Activated T-helper 1 cell treated with anti-CD3 and anti-CD28 coated beads, Interleukin-12 subunit alpha, Interleukin-12 subunit beta, Interleukin-2, Interleukin-4 antibody, amounts not matched to agents 30 ng/mL and 10 ng/mL and 1 ng/mL, durations not matched to agents 14 hours and 24 hours and 36 hours (primary cell): ENCODE results near the gene FBXL22. TPM values are rescaled to one million over a fixed set of nuclear protein-coding genes. Genes with fewer than 3 reads are reported as not detected.
A peak's percentile ranks its signal among the peaks of the same experiment; 100 is the strongest.

Experiments
- DNase-seq: peaks from one replicate; pipeline ENCODE4 v3.0.0; 2021; ENCODE audit warnings: low spot score
- H3K27ac Mint-ChIP-seq: one replicate; pipeline ENCODE4 v1.8.0; 2021; ENCODE audit warnings: mild to moderate bottlenecking, mixed read lengths
- H3K27me3 Mint-ChIP-seq: one replicate; pipeline ENCODE4 v1.8.0; 2022; ENCODE audit warnings: mild to moderate bottlenecking, moderate library complexity, mixed read lengths; ENCODE audit not compliant: insufficient read depth
- H3K36me3 Mint-ChIP-seq: one replicate; pipeline ENCODE4 v1.8.0; 2021; ENCODE audit warnings: low read depth, mixed read lengths
- H3K4me1 Mint-ChIP-seq: one replicate; pipeline ENCODE4 v1.8.0; 2021; ENCODE audit warnings: low read depth, mixed read lengths
- H3K4me3 Mint-ChIP-seq: one replicate; pipeline ENCODE4 v1.8.0; 2021; ENCODE audit warnings: mild to moderate bottlenecking, moderate library complexity, mixed read lengths
- H3K9me3 Mint-ChIP-seq: one replicate; pipeline ENCODE4 v1.8.0; 2021; ENCODE audit warnings: mixed read lengths
- intact Hi-C: fragments of 100-400 bp; cut with micrococcal nuclease; formaldehyde crosslinking; loops from one replicate; pipeline ENCODE4 v1.15.1; 2024
- total RNA-seq: library from RNA; stranded (reverse); gene quantifications from 2 replicates; pipeline ENCODE4 v1.2.3, GENCODE V29; 2022

Gene FBXL22
- total RNA-seq, 1 donor from 2014 or later = 0.88 TPM

DNA sequence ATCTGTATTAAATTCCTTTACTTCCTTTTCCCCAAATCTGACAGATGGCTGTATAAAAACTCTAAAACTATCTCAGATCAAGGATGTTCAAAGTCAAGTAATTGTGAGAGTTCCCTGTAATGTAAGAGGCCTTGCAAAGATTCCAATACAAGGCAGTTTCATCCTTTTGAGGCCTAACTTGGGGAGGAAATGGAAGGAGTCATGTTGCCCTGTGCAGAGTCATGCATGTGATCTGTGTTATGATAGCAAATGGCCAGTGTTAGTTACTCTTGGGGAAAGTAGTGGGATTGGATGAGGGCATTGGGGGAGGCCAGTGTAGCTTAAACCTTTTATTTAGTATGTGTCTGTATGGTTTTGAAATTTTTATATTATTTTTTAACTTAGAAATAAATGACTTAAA is 23.7 kb upstream of the FBXL22 start:
- no peaks in the 10 kb centered on the region for H3K9me3 Mint-ChIP-seq
- DNase-seq = no peak
- peaks cover 9% of the 10 kb centered on the region for H3K4me1 Mint-ChIP-seq
- H3K27me3 Mint-ChIP-seq = no peaks in the 10 kb centered on the region
- H3K27ac Mint-ChIP-seq = peak overlapping the region; percentile 35
- no peak overlapping the region for H3K4me3 Mint-ChIP-seq
- H3K36me3 Mint-ChIP-seq = peaks cover 30% of the 10 kb centered on the region
- intact Hi-C loops = no loop called here

DNA sequence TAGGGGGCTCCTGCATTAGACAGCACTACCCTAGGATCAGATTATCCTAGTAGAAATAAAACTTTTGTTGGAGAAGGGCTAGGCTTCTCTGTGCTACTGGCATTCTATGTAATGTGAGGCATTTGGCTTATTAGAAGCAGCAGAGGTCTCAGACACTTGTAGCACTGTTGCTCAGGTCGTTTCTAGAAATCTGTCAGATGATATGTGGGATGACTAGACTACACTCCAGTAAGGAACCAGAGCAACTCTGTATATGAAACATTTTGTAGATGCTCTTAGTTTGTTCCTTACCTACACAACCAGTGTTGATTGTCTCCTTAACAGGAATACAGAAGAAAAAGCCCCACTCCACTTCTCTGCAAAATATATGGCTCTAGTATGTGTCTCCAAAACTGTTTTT is 21.9 kb upstream of the FBXL22 start:
- Mint-ChIP-seq H3K36me3 (peaks cover 28% of the 10 kb centered on the region), H3K27ac (no peak overlapping the region), H3K4me3 (no peak overlapping the region), H3K9me3 (no peaks in the 10 kb centered on the region), H3K27me3 (no peaks in the 10 kb centered on the region), H3K4me1 (peaks cover 9% of the 10 kb centered on the region)
- intact Hi-C loops = no loop called here
- no peak for DNase-seq

DNA sequence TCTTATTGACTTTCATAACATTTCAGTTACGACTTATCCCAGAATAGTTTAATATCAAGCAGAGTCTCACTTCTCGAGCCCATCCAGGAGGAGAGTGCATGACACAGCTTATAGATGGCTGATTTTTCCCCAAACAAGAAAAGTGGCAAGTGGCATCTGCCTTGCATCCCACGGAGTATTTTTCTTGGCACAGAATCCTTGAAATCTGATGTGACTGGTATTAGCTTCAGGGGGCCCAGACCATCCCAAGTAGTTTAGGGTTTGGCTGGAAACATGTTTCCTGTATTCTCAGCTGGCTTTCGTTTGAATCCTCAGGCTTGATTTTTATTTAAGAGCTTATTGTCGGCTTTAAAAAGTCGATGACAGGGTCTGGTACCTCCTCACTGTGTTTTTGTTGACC is 20.7 kb upstream of the FBXL22 start:
- Mint-ChIP-seq H3K36me3 (peaks cover 26% of the 10 kb centered on the region), H3K27ac (no peak overlapping the region), H3K4me1 (peaks cover 9% of the 10 kb centered on the region), H3K27me3 (no peaks in the 10 kb centered on the region), H3K9me3 (no peaks in the 10 kb centered on the region), H3K4me3 (no peak overlapping the region)
- no peak for DNase-seq
- intact Hi-C loops = no loop called here

DNA sequence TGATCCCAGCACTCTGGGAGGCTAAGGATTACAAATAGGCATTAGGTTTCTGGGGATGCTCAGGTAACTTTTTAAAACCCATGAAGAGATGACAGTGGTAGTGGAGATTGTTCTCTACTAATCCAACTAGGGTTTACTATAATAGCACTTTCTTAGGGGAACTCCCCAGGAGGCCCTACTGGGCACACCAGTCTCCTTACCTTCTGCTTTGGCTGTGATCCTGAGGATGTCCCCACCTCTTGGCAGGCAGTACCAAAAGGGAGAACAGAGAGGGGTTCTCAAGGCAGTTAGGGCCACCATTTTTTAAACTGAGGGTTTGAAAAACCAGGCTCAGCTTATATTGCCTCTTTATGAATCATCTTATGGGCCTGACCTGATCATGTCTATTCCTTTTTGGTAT is 15.0 kb upstream of the FBXL22 start:
- intact Hi-C loops = no loop called here
- no peaks in the 10 kb centered on the region for H3K9me3 Mint-ChIP-seq
- no peaks in the 10 kb centered on the region for H3K27me3 Mint-ChIP-seq
- peaks cover 36% of the 10 kb centered on the region for H3K36me3 Mint-ChIP-seq
- no peak for DNase-seq
- no peak overlapping the region for H3K4me3 Mint-ChIP-seq
- H3K27ac Mint-ChIP-seq = peak overlapping the region; percentile 27
- H3K4me1 Mint-ChIP-seq = no peaks in the 10 kb centered on the region

DNA sequence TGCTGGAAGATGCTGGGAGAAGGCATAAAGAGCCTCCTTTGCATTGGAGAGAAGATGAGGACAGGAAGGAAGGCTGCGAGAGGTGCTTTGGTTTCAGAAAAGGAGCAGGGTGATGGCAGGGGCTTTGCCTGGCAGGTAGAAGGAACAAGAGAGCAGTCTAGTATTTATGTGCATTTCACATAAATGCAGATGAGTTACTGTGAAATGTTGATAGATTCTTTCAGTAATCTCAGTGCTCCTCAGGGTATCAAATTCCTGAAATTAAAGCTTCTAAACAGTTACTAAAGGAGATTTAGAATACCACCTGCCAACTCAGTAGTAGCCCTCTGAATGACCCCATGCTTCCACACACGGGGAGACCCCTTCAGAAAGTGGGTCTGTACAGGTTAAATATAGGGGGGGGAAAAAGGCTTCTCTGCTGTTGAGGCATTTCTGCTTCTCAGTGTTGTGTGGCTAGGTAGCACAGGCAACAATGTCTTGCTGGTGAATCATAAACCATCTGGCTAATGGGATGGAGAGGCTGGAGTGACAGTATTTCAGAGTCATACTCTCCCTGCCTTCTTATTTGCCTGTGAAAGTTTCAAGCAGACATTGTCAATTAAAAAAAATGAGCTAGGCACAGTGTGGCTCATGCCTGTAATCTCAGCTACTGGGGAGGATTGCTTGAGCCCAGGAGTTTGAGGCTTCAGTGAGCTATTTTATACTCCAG is 14.3 kb upstream of the FBXL22 start:
- no peaks in the 10 kb centered on the region for H3K9me3 Mint-ChIP-seq
- DNase-seq = no peak
- H3K36me3 Mint-ChIP-seq = peaks cover 36% of the 10 kb centered on the region
- intact Hi-C loops = no loop called here
- no peak overlapping the region for H3K4me3 Mint-ChIP-seq
- peak overlapping the region; percentile 27 for H3K27ac Mint-ChIP-seq
- no peaks in the 10 kb centered on the region for H3K4me1 Mint-ChIP-seq
- no peaks in the 10 kb centered on the region for H3K27me3 Mint-ChIP-seq

DNA sequence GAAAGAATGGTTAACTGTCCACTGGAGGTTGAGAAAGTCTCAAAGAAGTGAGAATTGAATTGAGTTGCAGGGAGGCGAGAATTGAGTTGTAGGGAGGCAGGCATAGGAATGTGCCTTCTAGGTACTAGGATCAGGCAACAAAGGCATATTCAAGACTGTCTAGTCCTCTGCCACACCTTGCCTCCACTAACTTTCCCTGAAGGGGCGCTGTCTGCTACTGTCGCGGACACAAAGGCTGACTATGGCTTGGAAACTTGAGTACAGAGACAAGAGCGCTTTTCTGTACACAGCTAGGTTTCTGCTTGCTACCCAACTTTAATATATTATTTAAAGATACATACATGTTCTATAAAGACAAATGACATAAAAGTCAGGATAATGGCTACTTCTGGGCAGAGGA is 10.4 kb upstream of the FBXL22 start:
- Mint-ChIP-seq H3K36me3 (peaks cover 55% of the 10 kb centered on the region), H3K27ac (no peak overlapping the region), H3K27me3 (no peaks in the 10 kb centered on the region), H3K4me3 (no peak overlapping the region), H3K4me1 (no peaks in the 10 kb centered on the region), H3K9me3 (no peaks in the 10 kb centered on the region)
- DNase-seq = no peak
- intact Hi-C loops = no loop called here

DNA sequence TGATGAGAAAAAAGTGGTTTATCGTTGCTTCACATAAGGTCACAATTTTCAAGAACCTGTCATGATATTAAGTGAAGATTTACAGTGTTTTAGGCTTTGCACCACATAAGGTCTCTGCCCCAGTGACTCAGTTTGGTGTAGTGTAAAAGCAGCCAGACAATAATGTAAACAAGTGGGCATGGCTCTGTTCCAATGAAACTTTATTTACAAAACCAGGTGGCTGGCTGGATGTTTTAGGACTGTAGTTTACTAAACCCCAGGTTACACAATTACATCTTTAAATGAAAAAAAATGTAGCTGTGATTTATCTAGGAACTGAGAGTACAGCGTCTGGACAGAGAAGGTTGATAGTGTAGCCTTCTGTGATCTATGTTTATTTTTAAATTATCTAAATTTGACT is 9.7 kb upstream of the FBXL22 start:
- H3K27me3 Mint-ChIP-seq = no peaks in the 10 kb centered on the region
- intact Hi-C loops = no loop called here
- DNase-seq = no peak
- H3K36me3 Mint-ChIP-seq = peaks cover 53% of the 10 kb centered on the region
- no peaks in the 10 kb centered on the region for H3K4me1 Mint-ChIP-seq
- no peak overlapping the region for H3K27ac Mint-ChIP-seq
- no peak overlapping the region for H3K4me3 Mint-ChIP-seq
- no peaks in the 10 kb centered on the region for H3K9me3 Mint-ChIP-seq

DNA sequence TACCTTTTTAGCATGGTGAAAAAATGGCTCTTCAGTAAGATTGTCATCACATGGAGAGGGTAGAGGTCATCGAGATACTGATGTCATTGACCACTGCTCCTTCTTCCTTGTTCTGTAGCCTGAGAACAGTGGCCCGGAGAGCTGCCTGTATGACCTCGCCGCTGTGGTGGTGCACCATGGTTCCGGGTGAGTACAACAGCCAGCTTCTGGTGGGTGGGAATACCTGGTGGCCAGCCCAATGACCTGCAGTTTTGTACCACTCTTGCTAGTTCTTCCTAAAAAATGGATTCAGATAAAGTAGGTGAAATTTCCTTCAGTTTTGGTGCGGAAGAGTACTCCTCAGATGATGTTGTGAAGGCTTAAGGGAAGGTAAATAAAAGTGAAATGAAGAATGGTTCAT is 8.4 kb upstream of the FBXL22 start:
- intact Hi-C loops = no loop called here
- peaks cover 59% of the 10 kb centered on the region for H3K36me3 Mint-ChIP-seq
- no peak overlapping the region for H3K4me3 Mint-ChIP-seq
- H3K4me1 Mint-ChIP-seq = peaks cover 13% of the 10 kb centered on the region
- no peak for DNase-seq
- H3K27me3 Mint-ChIP-seq = no peaks in the 10 kb centered on the region
- H3K27ac Mint-ChIP-seq = no peak overlapping the region
- H3K9me3 Mint-ChIP-seq = no peaks in the 10 kb centered on the region

DNA sequence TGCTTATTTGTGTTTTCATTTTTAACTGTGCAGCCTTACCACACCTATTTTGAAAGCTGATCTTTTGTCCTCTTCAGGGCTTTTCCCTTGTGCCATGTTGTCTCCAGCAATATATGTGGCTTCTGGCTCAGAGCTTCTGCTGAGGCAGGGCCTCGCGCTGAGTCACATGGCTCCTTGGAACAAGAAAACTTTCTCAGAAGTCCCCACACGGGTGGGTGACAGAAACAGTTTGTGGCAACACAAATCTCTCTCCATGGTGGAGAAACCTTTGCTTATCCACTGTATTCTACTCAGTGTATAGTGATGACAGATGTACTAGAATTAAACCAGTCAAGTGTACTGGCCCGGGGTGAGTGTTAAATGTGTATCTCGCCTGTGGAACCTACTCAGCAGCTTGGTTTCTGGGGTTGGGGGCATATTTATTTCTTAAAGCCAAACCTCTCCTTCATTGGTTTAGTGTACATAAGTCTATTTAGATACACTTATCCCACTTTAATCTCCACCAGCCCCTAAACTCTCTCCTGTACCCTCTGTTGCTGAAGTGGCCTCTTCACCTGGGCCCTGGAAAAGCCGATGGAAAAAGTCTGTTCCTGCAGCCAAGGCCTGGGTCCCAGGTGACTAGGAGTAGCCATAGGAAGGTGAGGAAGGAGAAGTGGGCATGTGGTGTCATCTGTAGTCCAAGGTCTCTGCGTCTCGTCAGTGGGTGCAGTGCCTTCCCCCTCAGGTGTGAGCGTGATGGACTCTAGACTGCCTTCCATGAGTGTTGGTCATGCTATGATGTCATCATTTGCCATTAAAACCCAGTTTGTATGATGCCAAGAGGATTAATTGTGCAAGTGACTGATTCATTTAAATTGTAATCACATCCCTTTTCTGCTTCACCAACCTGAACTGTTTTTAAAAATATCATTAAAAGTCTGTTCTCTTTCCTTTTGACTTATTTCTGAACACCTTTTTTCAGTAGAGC is 3.2 kb upstream of the FBXL22 start:
- no peak for DNase-seq
- Mint-ChIP-seq H3K9me3 (no peaks in the 10 kb centered on the region), H3K27me3 (no peaks in the 10 kb centered on the region), H3K27ac (peak overlapping the region; percentile 67), H3K4me3 (no peak overlapping the region), H3K4me1 (peaks cover 47% of the 10 kb centered on the region), H3K36me3 (peaks cover 43% of the 10 kb centered on the region)
- intact Hi-C loops = no loop called here

DNA sequence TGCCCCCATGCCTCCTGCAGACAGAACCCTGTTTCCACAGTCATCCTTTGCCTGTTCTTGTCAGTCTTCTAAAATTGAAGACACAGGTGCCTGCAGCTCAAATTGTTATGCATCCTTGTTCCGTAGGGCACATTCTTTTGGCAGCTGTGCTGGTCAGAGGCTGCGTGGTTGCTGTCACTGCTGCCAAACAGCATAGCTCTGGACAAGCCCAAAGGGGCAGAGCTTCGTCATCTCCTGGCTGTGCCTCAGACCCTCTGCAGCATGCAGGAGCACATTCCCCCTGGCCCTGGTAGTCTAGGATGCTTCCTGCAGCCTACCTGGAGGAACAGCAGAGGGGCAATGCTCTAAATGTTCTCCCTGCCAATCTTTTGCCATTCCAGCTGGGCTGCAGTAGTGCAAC is 2.1 kb upstream of the FBXL22 start:
- H3K27me3 Mint-ChIP-seq = no peaks in the 10 kb centered on the region
- H3K9me3 Mint-ChIP-seq = no peaks in the 10 kb centered on the region

DNA sequence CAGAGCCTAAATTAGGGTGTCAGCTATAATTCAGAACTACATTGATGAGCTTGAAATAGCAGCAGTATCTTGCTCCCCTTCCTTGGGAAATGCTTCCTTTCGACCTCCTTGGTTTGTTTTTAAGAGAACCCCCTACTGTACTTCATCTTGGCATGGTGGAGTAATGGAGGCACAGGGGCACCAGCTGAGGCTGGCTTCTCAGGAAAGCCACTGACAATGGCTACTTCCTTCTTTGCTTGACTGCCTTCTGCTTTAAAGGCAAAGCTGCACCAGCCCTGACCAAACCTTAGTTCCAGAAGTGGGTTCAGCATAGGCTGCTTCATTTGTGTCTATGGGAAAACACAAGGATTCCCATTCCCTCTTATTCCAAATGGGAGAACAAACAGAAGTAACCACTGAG is 1.5 kb upstream of the FBXL22 start:
- Mint-ChIP-seq H3K4me1 (peaks cover 57% of the 10 kb centered on the region), H3K4me3 (no peak overlapping the region), H3K9me3 (no peaks in the 10 kb centered on the region), H3K36me3 (peaks cover 36% of the 10 kb centered on the region), H3K27ac (no peak overlapping the region), H3K27me3 (no peaks in the 10 kb centered on the region)
- intact Hi-C loops = no loop called here
- DNase-seq = no peak

More for the DNA sequence above, 2.1 kb upstream of the FBXL22 start:
- no peak for DNase-seq
- peaks cover 56% of the 10 kb centered on the region for H3K4me1 Mint-ChIP-seq
- intact Hi-C loops = no loop called here
- H3K36me3 Mint-ChIP-seq = peaks cover 38% of the 10 kb centered on the region
- H3K4me3 Mint-ChIP-seq = no peak overlapping the region
- H3K27ac Mint-ChIP-seq = no peak overlapping the region

DNA sequence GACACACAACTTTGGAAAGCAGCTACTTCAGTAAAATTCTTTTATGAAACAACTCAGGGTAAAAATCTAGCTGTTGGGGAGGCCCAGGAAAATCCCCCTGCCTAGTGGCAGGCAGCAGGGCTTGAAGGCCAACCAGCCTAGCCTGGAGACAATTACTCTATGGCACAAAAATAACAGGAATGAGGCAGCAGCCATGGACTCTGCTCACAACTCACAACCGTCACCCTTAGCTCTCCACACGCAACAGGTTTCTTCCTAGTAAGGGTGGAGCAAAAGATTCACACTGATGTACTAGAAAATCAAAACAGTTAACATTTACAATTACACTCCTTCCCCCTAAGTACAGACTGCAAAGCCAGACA is 530 bp upstream of the FBXL22 start:
- intact Hi-C loops = no loop called here
- H3K9me3 Mint-ChIP-seq = no peaks in the 10 kb centered on the region
- H3K36me3 Mint-ChIP-seq = peaks cover 27% of the 10 kb centered on the region
- H3K4me1 Mint-ChIP-seq = peaks cover 59% of the 10 kb centered on the region
- DNase-seq = no peak
- no peaks in the 10 kb centered on the region for H3K27me3 Mint-ChIP-seq
- H3K27ac Mint-ChIP-seq = peak overlapping the region; percentile 7
- H3K4me3 Mint-ChIP-seq = no peak overlapping the region

DNA sequence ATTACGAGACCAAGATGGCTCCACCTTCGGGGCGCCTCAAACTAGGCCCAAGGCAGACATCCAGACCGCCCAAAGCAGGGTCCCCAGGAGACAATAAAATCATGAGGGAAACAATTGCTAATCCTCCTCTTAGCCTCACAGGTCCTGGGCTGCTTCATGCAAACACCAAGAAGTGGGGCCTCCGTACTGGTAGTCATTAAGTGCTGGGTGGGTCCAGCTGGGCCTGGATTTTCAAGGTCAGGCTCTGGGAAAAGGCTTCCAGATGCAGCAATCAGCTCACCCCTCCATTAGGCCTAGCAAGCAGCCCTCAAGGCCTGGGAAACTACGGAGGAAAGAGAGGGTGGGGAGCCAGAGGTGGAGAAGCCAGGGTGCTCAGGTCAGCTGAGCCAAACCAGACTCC is 634 bp downstream of the FBXL22 start:
- intact Hi-C loops = no loop called here
- Mint-ChIP-seq H3K9me3 (no peaks in the 10 kb centered on the region), H3K4me1 (peaks cover 67% of the 10 kb centered on the region), H3K27me3 (peaks cover 2% of the 10 kb centered on the region), H3K27ac (no peak overlapping the region), H3K36me3 (peaks cover 27% of the 10 kb centered on the region), H3K4me3 (no peak overlapping the region)
- no peak for DNase-seq
